Liver (tissue), 9 donors: Measurements from ENCODE around the gene COX7A1. TPM values are rescaled to one million over a fixed set of nuclear protein-coding genes. Genes with fewer than 3 reads are reported as not detected.

Experiments used
- DNase-seq: peaks from one replicate; pipeline ENCODE4 v3.0.0-alpha.2; 2017; ENCODE audit warnings: low spot score
- H3K27ac ChIP-seq, 2 donors: one replicate each; pipeline ENCODE4 v1.7.0; 2013; ENCODE audit warnings: inconsistent platforms in 2 of 2, low read length in 2 of 2, control low read depth in 1 of 2, low read depth in 1 of 2, mild to moderate bottlenecking in 1 of 2
- H3K27me3 ChIP-seq, 4 donors: one replicate each; pipeline versions ENCODE4 v1.6.1 to v1.7.0; 2013; ENCODE audit warnings: low read length in 3 of 4, inconsistent platforms in 1 of 4, mild to moderate bottlenecking in 1 of 4, moderate library complexity in 1 of 4; ENCODE audit not compliant: control insufficient read depth in 4 of 4, insufficient read depth in 4 of 4
- H3K36me3 ChIP-seq, 4 donors: one replicate each; pipeline versions ENCODE4 v1.6.1 to v1.7.0; 2013; ENCODE audit warnings: low read length in 3 of 4, mild to moderate bottlenecking in 3 of 4, low read depth in 1 of 4, moderate library complexity in 1 of 4; ENCODE audit not compliant: control insufficient read depth in 4 of 4, insufficient read depth in 3 of 4
- H3K4me1 ChIP-seq, 4 donors: one replicate each; pipeline versions ENCODE4 v1.6.1 to v1.7.0; 2013; ENCODE audit warnings: low read length in 3 of 4, mild to moderate bottlenecking in 3 of 4, moderate library complexity in 1 of 4; ENCODE audit not compliant: control insufficient read depth in 4 of 4, insufficient read depth in 4 of 4
- H3K4me3 ChIP-seq, 3 donors: one replicate each; pipeline versions ENCODE4 v1.6.1 to v1.7.0; 2013; ENCODE audit warnings: low read length in 3 of 3, control low read depth in 1 of 3, low read depth in 1 of 3, mild to moderate bottlenecking in 1 of 3
- H3K9ac ChIP-seq, 2 donors: one replicate each; pipeline ENCODE4 v1.7.0; 2013; ENCODE audit warnings: low read length in 2 of 2, mild to moderate bottlenecking in 2 of 2, moderate library complexity in 2 of 2, control low read depth in 1 of 2, low read depth in 1 of 2
- H3K9me3 ChIP-seq, 4 donors: one replicate each; pipeline versions ENCODE4 v1.6.1 to v1.7.0; 2013; ENCODE audit warnings: low read length in 3 of 4; ENCODE audit not compliant: control insufficient read depth in 4 of 4
- ATF3 ChIP-seq: IDR thresholded peaks from 2 replicates; pipeline ENCODE4 v1.6.1; 2016; ENCODE audit warnings: antibody characterized with exemption
- CTCF ChIP-seq: fragments of 150-350 bp; IDR thresholded peaks from 2 replicates; pipeline ENCODE4 v1.5.1; 2017; ENCODE audit warnings: improper control_type of control experiment, low read depth, low read length; ENCODE audit not compliant: missing input control
- EGR1 ChIP-seq, 2 donors: IDR thresholded peaks; 2 replicates each; pipeline ENCODE4 v1.6.1; 2016 to 2018; ENCODE audit warnings: antibody characterized with exemption in 2 of 2, low read depth in 2 of 2
- FOXA1 ChIP-seq: IDR thresholded peaks from 2 replicates; pipeline ENCODE4 v1.6.1; 2016; ENCODE audit warnings: antibody characterized with exemption
- FOXA2 ChIP-seq: IDR thresholded peaks from 2 replicates; pipeline ENCODE4 v1.6.1; 2016; ENCODE audit warnings: antibody characterized with exemption
- HNF4A ChIP-seq, 2 donors: conservative IDR thresholded peaks; 2 replicates each; pipeline ENCODE4 v1.6.1; 2016; ENCODE audit warnings: antibody characterized with exemption in 2 of 2, mild to moderate bottlenecking in 2 of 2
- HNF4G ChIP-seq: IDR thresholded peaks from 2 replicates; pipeline ENCODE4 v1.6.1; 2016; ENCODE audit warnings: antibody characterized with exemption
- JUND ChIP-seq, 2 donors: IDR thresholded peaks; 2 replicates each; pipeline ENCODE4 v1.6.1; 2016; ENCODE audit warnings: antibody characterized with exemption in 2 of 2
- MAX ChIP-seq: IDR thresholded peaks from 2 replicates; pipeline ENCODE4 v1.6.1; 2016; ENCODE audit warnings: antibody characterized with exemption
- NR2F2 ChIP-seq: IDR thresholded peaks from 2 replicates; pipeline ENCODE4 v1.6.1; 2016; ENCODE audit warnings: antibody characterized with exemption
- REST ChIP-seq: IDR thresholded peaks from 2 replicates; pipeline ENCODE4 v1.6.1; 2016; ENCODE audit warnings: antibody characterized with exemption, mild to moderate bottlenecking
- SP1 ChIP-seq: IDR thresholded peaks from 2 replicates; pipeline ENCODE4 v1.6.1; 2018; ENCODE audit warnings: antibody characterized with exemption, mild to moderate bottlenecking
- TAF1 ChIP-seq: conservative IDR thresholded peaks from 2 replicates; pipeline ENCODE4 v1.6.1; 2016; ENCODE audit warnings: antibody characterized with exemption, mild to moderate bottlenecking
- YY1 ChIP-seq: IDR thresholded peaks from 2 replicates; pipeline ENCODE4 v1.6.1; 2016; ENCODE audit warnings: antibody characterized with exemption, mild to moderate bottlenecking
- WGBS: extraction: QIAGEN DNeasy Blood & Tissue Kit; methylation state at CpG from one replicate; pipeline ENCODE4 v1.1.7; 2013; 5-methylcytosine and 5-hydroxymethylcytosine counted together
- polyA plus RNA-seq, 2 donors: library from polyadenylated mRNA; stranded (reverse) in 1 of 2; unstranded in 1 of 2; fragments of 200-250 nt in 1 of 2; fragments of >200 nt in 1 of 2; fragmentation: Nextera tagmentation in 1 of 2; extraction: Ambion mirVana in 1 of 2; gene quantifications; one replicate each; pipeline versions ENCODE4 v1.2.1 to v1.2.3, GENCODE V29; 2013 to 2015
- total RNA-seq, 2 donors: library from RNA; depleted of rRNA; stranded (reverse); fragments of >200 nt; gene quantifications; one replicate each; pipeline ENCODE4 v1.2.3, GENCODE V29; 2014
- donor health status: healthy.
- donor health status: healthy.
- donor health status: healthy.
- donor health status: healthy.
- donor health status: healthy.

Gene COX7A1
- total and polyA plus RNA-seq, 4 donors = 0.17 to 11.4 (median 1.3) TPM

- TF ChIP-seq FOXA1 = no peak
Measured at GRCh38 chr19:36106441-36106840, 45.8 kb downstream of the COX7A1 start (continued).

- H3K4me3 ChIP-seq = no peak overlapping the region
- H3K27ac ChIP-seq = no peak overlapping the region
- H3K4me1 ChIP-seq = no peaks in the 10 kb centered on the region
- DNase-seq = no peak
- no peaks in the 10 kb centered on the region for H3K27me3 ChIP-seq
- no peaks in the 10 kb centered on the region for H3K9me3 ChIP-seq
- WGBS = 95% methylated on average over 12 of the region's 12 CpGs
- no peak overlapping the region for H3K9ac ChIP-seq
- TF ChIP-seq REST = no peak
- no peak for TF ChIP-seq TAF1
- no peak for TF ChIP-seq EGR1 (IDR thresholded peaks at IDR 0.05; ENCODE audit: low read depth in 2 of 2)
- TF ChIP-seq JUND (IDR thresholded peaks at IDR 0.05) = no peak
- no peak for TF ChIP-seq HNF4A (conservative IDR thresholded peaks at IDR 0.05)
- no peak for TF ChIP-seq CTCF
- TF ChIP-seq FOXA2 = no peak
- no peak for TF ChIP-seq MAX
- TF ChIP-seq NR2F2 = no peak
- TF ChIP-seq HNF4G = no peak
- no peak for TF ChIP-seq SP1
- no peaks in the 10 kb centered on the region for H3K36me3 ChIP-seq
Measured at GRCh38 chr19:36103842-36104552, 48.2 kb downstream of the COX7A1 start.

- Histone ChIP-seq H3K9ac (no peak overlapping the region), H3K36me3 (no peaks in the 10 kb centered on the region), H3K4me1 (no peaks in the 10 kb centered on the region), H3K4me3 (no peak overlapping the region), H3K9me3 (no peaks in the 10 kb centered on the region), H3K27ac (no peak overlapping the region), H3K27me3 (no peaks in the 10 kb centered on the region)
- TF ChIP-seq NR2F2 (no peak), HNF4G (no peak), YY1 (no peak), ATF3 (no peak), REST (no peak), JUND (IDR thresholded peaks at IDR 0.05) (no peak), CTCF (no peak), MAX (no peak), SP1 (no peak)
- WGBS = 94% methylated on average over 24 of the region's 24 CpGs
- no peak for DNase-seq
Measured at GRCh38 chr19:36103040-36103626, 49.1 kb downstream of the COX7A1 start.
